Heart left ventricle (tissue), 13 donors: ENCODE measurements around the gene EIF3C.
"Not testable (repeated sequence)": the region's sequence is repeated elsewhere in the genome, so short reads cannot be mapped to it uniquely, and the experiment has no call there.

Experiments used
- POLR2A ChIP-seq, 2 donors: fragments of 450-650 bp; IDR thresholded peaks; one replicate each; pipeline ENCODE4 v1.6.1; 2017; ENCODE audit warnings: antibody characterized with exemption in 2 of 2, mild to moderate bottlenecking in 2 of 2, moderate library complexity in 2 of 2
- TF ChIP-seq, protein P1 (sequence below), 12 donors: fragments of 200-600 bp; sonication (generic) in 4 of 12; IDR thresholded peaks; one replicate each; pipeline versions ENCODE4 v1.5.0 to v1.8.0; 2018 to 2022; ENCODE audit warnings: antibody characterized with exemption in 12 of 12, mild to moderate bottlenecking in 5 of 12
- donor health status: ischemic (EF 13 %, LVEDD 7.1; RV severe dilation, severe dysfunction).
- donor health status: DM: no; HTN: yes; CAD: no.
- donor health status: DM: no; HTN: no; CAD: no.
- donor health status: ischemic (EF 25% LVEDD 6.9; RV normal size, moderate dysfunction).
- donor health status: ischemic (EF 25% LVEDD 5.7; RV mildly dilated, moderate dysfunction).
- donor health status: ischemic (EF 35%, LVEDD 5.7; RV mildly dilated, moderate dysfunction).
- donor health status: nonischemic (EF 11% LVEDD 7.7; RV severe dilation, severe dysfunction).
- donor health status: DM: yes; HTN: yes; CAD: no.
- donor health status: PGD.
- donor health status: ischemic (EF 29% LVEDD 5.4; RV normal size, mild dysfunction).
- donor health status: nonischemic (EF 23%, LVEDD 6.1; RV moderate dilation, normal function).

- not testable (repeated sequence) for TF ChIP-seq POLR2A (IDR thresholded peaks at IDR 0.05)
- TF ChIP-seq, protein P1, sequence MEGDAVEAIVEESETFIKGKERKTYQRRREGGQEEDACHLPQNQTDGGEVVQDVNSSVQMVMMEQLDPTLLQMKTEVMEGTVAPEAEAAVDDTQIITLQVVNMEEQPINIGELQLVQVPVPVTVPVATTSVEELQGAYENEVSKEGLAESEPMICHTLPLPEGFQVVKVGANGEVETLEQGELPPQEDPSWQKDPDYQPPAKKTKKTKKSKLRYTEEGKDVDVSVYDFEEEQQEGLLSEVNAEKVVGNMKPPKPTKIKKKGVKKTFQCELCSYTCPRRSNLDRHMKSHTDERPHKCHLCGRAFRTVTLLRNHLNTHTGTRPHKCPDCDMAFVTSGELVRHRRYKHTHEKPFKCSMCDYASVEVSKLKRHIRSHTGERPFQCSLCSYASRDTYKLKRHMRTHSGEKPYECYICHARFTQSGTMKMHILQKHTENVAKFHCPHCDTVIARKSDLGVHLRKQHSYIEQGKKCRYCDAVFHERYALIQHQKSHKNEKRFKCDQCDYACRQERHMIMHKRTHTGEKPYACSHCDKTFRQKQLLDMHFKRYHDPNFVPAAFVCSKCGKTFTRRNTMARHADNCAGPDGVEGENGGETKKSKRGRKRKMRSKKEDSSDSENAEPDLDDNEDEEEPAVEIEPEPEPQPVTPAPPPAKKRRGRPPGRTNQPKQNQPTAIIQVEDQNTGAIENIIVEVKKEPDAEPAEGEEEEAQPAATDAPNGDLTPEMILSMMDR (IDR thresholded peaks at IDR 0.05): not testable (repeated sequence)
Measured at GRCh38 chr16:28711220-28712083, at the start of gene EIF3C.
